Colonic mucosa (tissue), 4 donors: ENCODE data around the gene VPS52. TPM values are rescaled to one million over a fixed set of nuclear protein-coding genes. Genes with fewer than 3 reads are reported as not detected.

Experiments used
- DNase-seq: peaks from one replicate; pipeline ENCODE4 v3.0.0-alpha.2; 2020
- H3K27ac ChIP-seq: fragments of 200-600 bp; one replicate; pipeline ENCODE4 v1.8.0; 2021
- H3K27me3 ChIP-seq: fragments of 200-600 bp; one replicate; pipeline ENCODE4 v1.8.0; 2021
- H3K36me3 ChIP-seq: fragments of 200-600 bp; one replicate; pipeline ENCODE4 v1.8.0; 2021
- H3K4me1 ChIP-seq: fragments of 200-600 bp; one replicate; pipeline ENCODE4 v1.8.0; 2021; ENCODE audit warnings: mild to moderate bottlenecking
- H3K4me3 ChIP-seq: fragments of 200-600 bp; one replicate; pipeline ENCODE4 v1.8.0; 2021
- H3K9ac ChIP-seq, 2 donors: one replicate each; pipeline ENCODE4 v1.7.0; 2013; ENCODE audit warnings: control low read depth in 2 of 2, low read depth in 2 of 2, low read length in 2 of 2
- H3K9me3 ChIP-seq: fragments of 200-600 bp; one replicate; pipeline ENCODE4 v1.8.0; 2021
- intact Hi-C: fragments of 100-400 bp; cut with DNase I; formaldehyde crosslinking; loops from one replicate; pipeline ENCODE4 v1.14.1; 2022
- total RNA-seq, 2 donors: library from RNA; stranded (reverse); fragmentation: NEBNext Ultra II Directional in 1 of 2; extraction: Animal tissue kit (Norgen Biotek cat#: 25700) in 1 of 2; gene quantifications; one replicate each; pipeline ENCODE4 v1.2.1, GENCODE V29; 2021
- TF ChIP-seq, protein P1 (sequence below): fragments of 200-600 bp; IDR thresholded peaks from one replicate; pipeline ENCODE4 v1.8.0; 2022; ENCODE audit warnings: antibody characterized with exemption, mild to moderate bottlenecking
- donor health status: healthy.
- donor health status: DM: no; HTN: no; CAD: no.
- donor health status: DM: no; HTN: no; CAD: no.

Gene VPS52
- total RNA-seq, 2 donors from 2014 or later, result 48.4 to 73.2 TPM

DNA sequence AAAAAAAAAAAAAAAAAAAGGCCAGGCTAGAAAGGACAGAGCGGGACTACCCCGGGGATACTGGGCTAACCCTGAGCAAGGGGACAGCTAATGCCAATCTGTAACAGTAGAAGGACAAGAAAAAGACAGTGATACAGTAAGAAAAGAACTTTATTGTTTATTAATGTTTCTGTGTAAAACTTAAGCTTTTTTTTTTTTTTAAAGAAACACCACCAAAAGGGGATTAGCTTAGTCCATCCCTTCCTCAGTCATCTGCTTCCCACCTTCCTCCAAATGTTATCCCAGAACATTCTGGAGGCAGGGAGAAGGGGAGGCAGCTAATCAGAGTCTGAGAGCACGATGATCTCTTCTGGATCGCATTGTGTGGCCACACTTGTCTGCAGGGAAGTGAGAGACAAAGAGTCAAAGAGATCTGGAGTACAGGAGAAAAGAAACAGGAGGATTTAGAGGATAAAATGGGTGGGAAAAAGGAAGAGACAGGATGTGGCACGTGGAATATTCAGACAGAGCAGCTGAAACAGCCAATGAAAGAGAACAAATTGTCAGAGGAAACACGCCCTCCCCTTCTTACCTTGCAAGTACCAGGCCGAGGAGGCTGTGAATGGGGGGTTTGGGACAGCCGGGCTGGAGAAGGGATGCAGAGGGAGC, 46.9 kb upstream of the VPS52 start:
- intact Hi-C loops, result loop anchor here (10.0 kb wide), 1 partner anchor 96 kb away; the partner anchor contains the start of genes CUTA and PHF1
- DNase-seq, result no peak
- peaks cover 25% of the 10 kb centered on the region for H3K4me1 ChIP-seq
- peak overlapping the region; percentile 33 to 69 for H3K9ac ChIP-seq
- TF ChIP-seq, protein P1, sequence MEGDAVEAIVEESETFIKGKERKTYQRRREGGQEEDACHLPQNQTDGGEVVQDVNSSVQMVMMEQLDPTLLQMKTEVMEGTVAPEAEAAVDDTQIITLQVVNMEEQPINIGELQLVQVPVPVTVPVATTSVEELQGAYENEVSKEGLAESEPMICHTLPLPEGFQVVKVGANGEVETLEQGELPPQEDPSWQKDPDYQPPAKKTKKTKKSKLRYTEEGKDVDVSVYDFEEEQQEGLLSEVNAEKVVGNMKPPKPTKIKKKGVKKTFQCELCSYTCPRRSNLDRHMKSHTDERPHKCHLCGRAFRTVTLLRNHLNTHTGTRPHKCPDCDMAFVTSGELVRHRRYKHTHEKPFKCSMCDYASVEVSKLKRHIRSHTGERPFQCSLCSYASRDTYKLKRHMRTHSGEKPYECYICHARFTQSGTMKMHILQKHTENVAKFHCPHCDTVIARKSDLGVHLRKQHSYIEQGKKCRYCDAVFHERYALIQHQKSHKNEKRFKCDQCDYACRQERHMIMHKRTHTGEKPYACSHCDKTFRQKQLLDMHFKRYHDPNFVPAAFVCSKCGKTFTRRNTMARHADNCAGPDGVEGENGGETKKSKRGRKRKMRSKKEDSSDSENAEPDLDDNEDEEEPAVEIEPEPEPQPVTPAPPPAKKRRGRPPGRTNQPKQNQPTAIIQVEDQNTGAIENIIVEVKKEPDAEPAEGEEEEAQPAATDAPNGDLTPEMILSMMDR, result no peak
- peak overlapping the region; percentile 88 for H3K27ac ChIP-seq
- peak overlapping the region; percentile 45 for H3K4me3 ChIP-seq
- peaks cover 9% of the 10 kb centered on the region for H3K36me3 ChIP-seq
- no peaks in the 10 kb centered on the region for H3K9me3 ChIP-seq
- H3K27me3 ChIP-seq, result no peaks in the 10 kb centered on the region

DNA sequence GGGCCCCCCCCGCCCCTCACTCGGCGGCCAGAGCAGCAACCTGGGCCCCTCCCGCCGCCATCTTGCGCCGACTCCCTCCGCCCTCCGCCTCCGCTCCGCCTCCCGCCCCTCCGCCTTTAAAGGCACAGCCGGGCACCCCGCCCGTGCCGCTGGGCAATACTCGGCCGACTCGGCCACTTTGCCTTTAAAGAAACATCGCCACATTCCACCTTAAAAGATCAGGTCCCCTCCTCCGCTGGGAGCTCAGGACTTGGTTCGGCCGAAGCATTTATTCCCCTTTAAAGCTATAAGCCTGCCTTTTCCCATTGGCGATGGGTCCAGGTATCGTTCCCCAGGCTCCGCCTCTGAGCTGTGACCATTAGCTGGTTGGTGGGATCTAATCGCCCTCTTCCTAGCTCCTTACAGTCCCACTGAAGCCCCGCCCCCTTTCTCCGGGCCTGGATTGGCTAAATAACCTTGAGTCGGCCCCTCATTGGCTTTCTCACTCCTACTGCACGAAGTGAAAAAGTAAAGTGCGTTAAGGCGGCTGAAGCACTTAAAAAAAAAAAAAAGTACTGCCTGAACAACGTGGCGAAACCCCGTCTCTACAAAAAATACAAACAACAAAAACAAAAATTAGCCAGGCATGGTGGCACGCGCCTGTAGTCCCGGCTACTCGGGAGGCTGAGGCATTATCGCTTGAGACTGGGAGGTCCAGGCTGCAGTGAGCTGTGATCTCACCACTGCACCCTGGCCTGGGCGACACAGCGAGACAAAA, 46.2 kb upstream of the VPS52 start, which contains the start of gene ZBTB22:
TSS of gene ZBTB22 (minus strand) at position 76 of the 757 bp plus-strand sequence. CDS start 828 bp downstream, outside the sequence.
- peak within 1 kb of the TSS; percentile 45 for H3K4me3 ChIP-seq
- no peaks in the 10 kb centered on the region for H3K27me3 ChIP-seq
- peak within 1 kb of the TSS; percentile 88 for H3K27ac ChIP-seq
- H3K9me3 ChIP-seq, result no peaks in the 10 kb centered on the region
- intact Hi-C loops, result loop anchor here (2.0 to 10.0 kb wide), 2 partner anchors 41 to 97 kb away; partner anchors contain the start of genes B3GALT4, CUTA and PHF1
- H3K36me3 ChIP-seq, result peaks cover 9% of the 10 kb centered on the region
- H3K9ac ChIP-seq, result peak within 1 kb of the TSS; percentile 33 to 69
- peak; percentile 100 for DNase-seq
- peaks cover 25% of the 10 kb centered on the region for H3K4me1 ChIP-seq
- TF ChIP-seq, protein P1, result no peak

DNA sequence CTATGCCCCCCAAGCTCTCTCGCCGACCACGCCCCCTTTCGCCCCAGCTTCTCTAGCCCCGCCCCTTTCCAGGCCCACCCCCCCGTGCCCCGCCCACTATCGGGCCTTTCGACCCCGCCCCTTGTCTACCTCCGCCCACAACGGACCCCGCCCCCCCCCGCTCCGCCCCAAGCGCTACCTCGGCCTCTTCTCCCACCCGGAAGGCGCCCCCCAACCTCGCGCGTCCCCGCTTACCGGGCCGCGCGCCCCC, 45.7 kb upstream of the VPS52 start:
- H3K4me3 ChIP-seq, result peak overlapping the region; percentile 45
- H3K4me1 ChIP-seq, result peaks cover 25% of the 10 kb centered on the region
- peak; percentile 72 for DNase-seq
- intact Hi-C loops, result loop anchor here (2.0 to 10.0 kb wide), 2 partner anchors 41 to 97 kb away; partner anchors contain the start of genes B3GALT4, CUTA and PHF1
- H3K27ac ChIP-seq, result peak overlapping the region; percentile 88
- H3K9ac ChIP-seq, result no peak overlapping the region
- peaks cover 9% of the 10 kb centered on the region for H3K36me3 ChIP-seq
- no peaks in the 10 kb centered on the region for H3K9me3 ChIP-seq
- TF ChIP-seq, protein P1, result no peak
- H3K27me3 ChIP-seq, result no peaks in the 10 kb centered on the region

DNA sequence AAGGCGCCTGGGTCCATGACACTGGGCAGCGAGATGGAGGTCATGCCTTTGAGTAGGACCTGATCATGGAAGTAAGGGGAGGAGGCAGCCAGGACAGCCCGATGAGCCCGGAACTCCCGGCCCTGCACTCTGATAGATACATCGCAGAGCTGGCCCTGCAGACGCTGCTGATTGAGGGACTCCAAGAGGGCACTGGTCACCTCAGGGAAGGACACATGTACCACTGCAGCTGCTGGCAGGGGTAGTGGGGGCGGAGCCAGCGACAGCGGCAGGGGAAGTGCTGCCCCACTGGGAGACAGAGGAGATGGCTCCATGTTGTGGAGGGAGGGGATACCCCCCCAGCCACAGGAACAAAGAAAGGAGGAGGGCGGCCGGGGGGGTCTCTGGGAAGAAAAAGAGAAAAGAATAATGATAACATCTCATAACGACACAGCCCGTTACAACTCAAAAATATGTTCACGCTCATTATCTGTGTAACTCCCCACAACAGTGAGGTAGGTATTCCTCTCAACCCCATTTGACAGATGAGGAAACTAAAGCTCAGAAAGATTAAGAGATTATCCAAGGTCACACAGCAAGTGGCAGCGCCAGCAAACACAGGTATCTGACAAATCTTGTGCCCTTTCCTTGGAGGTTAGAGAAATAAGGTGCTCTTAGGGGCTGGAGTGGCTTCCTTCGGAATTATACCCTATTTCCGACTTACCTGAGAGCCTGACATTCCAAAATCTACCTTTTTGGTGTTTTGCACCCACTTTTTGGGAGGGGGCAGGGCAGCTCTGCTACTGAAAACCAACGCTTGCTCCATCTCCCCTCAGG, 45.1 kb upstream of the VPS52 start:
- TF ChIP-seq, protein P1, result no peak
- peaks cover 24% of the 10 kb centered on the region for H3K4me1 ChIP-seq
- H3K27ac ChIP-seq, result peak overlapping the region; percentile 88
- DNase-seq, result no peak
- peak overlapping the region; percentile 45 for H3K4me3 ChIP-seq
- H3K36me3 ChIP-seq, result peaks cover 9% of the 10 kb centered on the region
- H3K27me3 ChIP-seq, result no peaks in the 10 kb centered on the region
- no peaks in the 10 kb centered on the region for H3K9me3 ChIP-seq
- intact Hi-C loops, result loop anchor here (2.0 to 10.0 kb wide), 2 partner anchors 40 to 98 kb away; partner anchors contain the start of genes B3GALT4, CUTA and PHF1
- H3K9ac ChIP-seq, result no peak overlapping the region
